HUES6 (cell line): ENCODE results near the gene FAM222A.

Experiments used
- H3K27ac ChIP-seq: 2 replicates; pipeline ENCODE4 v1.7.0; 2013; ENCODE audit warnings: low read depth, mild to moderate bottlenecking, low read length, inconsistent platforms
- H3K27me3 ChIP-seq: 2 replicates; pipeline ENCODE4 v1.6.1; 2013; ENCODE audit warnings: low read length; ENCODE audit not compliant: control insufficient read depth, insufficient read depth
- H3K36me3 ChIP-seq: 2 replicates; pipeline ENCODE4 v1.6.1; 2013; ENCODE audit warnings: low read length; ENCODE audit not compliant: control insufficient read depth, insufficient read depth
- H3K4me1 ChIP-seq: 2 replicates; pipeline ENCODE4 v1.6.1; 2013; ENCODE audit warnings: low read length; ENCODE audit not compliant: control insufficient read depth, insufficient read depth
- H3K4me3 ChIP-seq: 2 replicates; pipeline ENCODE4 v1.5.1; 2013; ENCODE audit warnings: low read depth, low read length
- H3K9ac ChIP-seq: one replicate; pipeline ENCODE4 v1.6.1; 2013; ENCODE audit warnings: mild to moderate bottlenecking, low read length
- H3K9me3 ChIP-seq: 2 replicates; pipeline ENCODE4 v1.6.1; 2013; ENCODE audit warnings: low read depth, low read length; ENCODE audit not compliant: control insufficient read depth, insufficient read depth

Gene FAM222A

DNA sequence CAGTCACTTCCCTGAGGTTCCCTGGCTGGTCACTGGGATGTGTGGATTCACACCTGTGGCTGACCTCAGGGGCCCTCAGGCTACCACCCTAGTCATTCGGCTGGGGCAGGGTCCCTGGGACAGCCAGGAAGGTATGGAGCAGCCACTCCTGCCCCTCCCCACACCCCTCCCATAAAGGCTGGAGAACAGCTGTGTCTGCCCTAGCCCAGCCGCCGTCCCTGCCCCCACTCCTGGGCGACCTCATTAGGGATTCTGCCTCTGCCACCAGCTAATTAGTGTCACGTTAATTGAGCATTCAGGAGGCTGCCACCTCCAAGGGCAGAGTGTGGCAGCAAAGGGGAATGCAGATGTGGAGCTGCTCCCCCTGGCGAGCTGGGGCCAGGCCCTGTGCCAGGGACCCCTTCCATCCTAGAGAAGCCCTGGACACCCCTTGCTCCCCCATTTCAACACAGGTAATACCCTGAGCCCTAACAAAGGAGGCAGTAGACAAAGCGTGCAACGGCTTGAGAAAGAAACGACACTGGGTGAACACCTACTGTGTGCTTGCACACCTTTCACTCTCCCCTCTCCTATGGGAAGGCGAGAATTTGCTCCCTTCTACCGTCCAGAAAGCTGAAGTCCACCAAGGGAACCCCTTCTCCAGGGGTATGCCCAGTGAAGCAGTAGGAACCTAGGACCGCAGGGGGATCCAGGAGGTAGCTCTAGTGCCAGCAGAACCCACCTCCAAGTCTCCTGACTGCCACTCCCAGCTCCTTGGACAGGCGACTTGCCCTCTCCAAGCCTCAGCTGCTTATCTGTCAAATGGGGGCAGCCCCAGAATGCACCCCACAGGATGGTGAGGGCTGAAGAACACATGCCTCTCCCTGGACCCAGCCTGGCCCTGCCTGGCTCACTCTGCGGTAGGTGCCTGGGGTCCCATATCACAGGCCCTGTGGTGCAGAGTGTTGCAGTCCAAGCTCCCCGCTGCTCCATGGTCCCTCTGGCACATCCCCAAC lies 45.1 kb downstream of the FAM222A start:
- peaks cover 17% of the 10 kb centered on the region; the same call in 1 of the 2 replicates for H3K9me3 ChIP-seq
- no peaks in the 10 kb centered on the region for H3K36me3 ChIP-seq
- H3K27ac ChIP-seq: no peak overlapping the region
- no peak overlapping the region for H3K9ac ChIP-seq
- H3K27me3 ChIP-seq: no peaks in the 10 kb centered on the region
- no peak overlapping the region for H3K4me3 ChIP-seq
- peaks cover 21% of the 10 kb centered on the region for H3K4me1 ChIP-seq

DNA sequence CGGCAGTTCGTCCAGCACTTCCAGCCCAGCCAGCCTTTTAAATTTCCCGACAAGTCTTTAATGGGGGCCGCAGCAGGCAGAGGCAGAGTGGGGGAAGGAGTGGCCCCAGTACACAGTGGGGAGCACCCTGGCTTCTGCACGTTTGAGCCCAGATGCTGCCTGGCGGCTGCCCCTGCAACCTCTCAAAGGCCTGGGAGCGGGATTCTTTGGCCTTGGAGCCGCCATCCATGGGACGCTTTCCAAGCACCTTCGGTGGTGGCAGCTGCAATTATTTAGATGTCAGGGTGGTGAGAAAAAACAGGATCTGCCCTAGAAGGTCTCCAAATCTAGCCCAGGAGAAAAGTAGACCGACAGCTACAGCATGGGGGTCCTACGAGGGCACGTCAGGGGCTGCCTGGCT lies 46.0 kb downstream of the FAM222A start:
- no peak overlapping the region for H3K4me3 ChIP-seq
- H3K9me3 ChIP-seq: peaks cover 17% of the 10 kb centered on the region; the same call in 1 of the 2 replicates
- H3K4me1 ChIP-seq: peaks cover 19% of the 10 kb centered on the region
- no peak overlapping the region for H3K9ac ChIP-seq
- no peaks in the 10 kb centered on the region for H3K36me3 ChIP-seq
- H3K27ac ChIP-seq: no peak overlapping the region
- no peaks in the 10 kb centered on the region for H3K27me3 ChIP-seq

DNA sequence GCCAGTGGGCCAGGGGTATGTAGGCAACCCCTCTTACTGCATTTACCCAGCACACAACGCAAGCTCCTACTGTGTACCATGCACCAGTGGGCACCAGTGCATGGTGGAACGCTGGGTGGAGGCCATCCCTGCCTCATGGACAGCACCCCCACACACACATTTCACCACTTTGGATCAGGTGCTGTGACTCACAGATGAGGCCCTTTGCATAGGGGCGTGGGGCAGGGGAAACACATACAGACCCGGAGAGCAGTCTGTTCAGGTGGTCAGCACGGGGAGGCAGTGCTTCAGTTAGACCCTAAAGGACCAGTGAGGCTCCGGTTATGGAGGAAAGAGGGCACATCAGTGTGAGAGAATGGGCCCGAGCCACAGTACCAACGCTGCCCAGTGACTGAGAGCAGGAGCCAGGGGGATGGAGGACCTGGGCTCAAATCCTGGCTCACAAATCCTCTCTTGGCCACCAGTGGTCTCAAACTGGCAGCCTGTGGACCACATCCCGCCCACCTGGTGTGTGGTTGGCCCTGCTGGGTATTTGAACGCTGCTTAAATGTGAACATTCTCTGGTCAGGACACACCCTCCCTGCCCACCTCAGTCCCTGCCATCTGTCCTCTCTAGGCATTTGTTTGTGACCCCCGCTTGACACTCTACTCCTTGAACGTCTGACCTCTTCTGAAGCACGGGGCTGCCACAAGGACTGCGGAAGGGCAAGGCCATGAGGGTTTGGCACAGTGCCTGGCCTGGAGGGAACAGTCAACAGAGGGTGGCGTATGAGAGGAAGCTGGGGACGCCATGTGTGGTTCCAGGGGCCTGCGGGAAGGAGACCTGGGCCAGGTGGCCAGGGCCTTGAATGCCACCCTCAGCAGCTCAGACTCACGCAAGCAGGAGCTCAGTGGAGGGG lies 46.7 kb downstream of the FAM222A start:
- no peaks in the 10 kb centered on the region for H3K27me3 ChIP-seq
- no peak overlapping the region for H3K9ac ChIP-seq
- H3K9me3 ChIP-seq: peaks cover 17% of the 10 kb centered on the region; the same call in 1 of the 2 replicates
- no peak overlapping the region for H3K27ac ChIP-seq
- peaks cover 19% of the 10 kb centered on the region for H3K4me1 ChIP-seq
- no peaks in the 10 kb centered on the region for H3K36me3 ChIP-seq
- H3K4me3 ChIP-seq: no peak overlapping the region

DNA sequence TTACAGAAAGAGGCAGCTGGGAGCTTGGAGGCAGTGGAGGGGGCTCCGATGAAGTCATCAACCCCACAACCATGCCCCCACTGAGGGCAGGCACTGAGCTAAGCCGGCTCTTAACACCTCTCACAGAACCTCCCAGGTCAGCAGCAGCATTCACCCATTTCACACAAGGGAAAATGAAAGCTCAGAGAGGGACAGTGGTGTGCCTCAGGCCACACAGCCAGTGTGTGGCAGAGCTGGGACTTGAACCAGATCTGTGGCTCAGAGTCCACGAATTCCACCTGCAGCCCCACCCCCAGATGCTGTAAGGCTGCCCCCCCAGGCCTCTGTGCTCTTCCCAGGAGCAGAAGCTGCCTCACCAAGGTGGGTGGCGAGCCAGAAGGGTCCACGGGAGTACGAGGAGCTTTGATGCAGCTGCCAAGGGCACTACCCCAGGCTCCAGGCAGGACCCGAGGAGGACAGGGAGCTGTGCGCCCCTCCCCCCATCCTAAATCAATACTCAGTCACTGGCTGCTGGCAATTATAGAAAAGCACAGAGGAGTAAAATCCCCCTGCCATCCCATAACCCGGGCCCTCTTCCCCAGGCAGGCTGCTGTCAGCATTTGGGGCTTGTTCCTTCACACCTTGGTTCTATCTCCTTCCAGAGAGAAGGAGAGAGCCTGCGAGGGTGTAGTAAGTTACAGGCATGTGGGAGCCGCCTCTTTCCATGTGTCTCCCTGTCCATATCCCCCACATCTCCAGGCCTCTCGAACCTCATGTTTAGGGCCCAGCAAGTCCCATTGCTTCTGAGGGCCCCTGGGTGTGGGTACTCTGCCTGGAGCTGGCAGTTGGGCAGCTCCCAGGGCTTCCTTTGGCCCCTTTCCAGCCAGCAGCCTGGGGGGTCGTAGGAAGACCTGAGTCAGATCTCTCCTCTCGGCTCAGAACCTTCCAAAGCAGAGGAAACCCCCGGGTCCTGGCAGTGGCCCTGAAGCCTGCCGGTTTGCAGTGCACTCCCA lies 47.6 kb downstream of the FAM222A start:
- no peaks in the 10 kb centered on the region for H3K36me3 ChIP-seq
- H3K9ac ChIP-seq: no peak overlapping the region
- no peaks in the 10 kb centered on the region for H3K27me3 ChIP-seq
- peaks cover 19% of the 10 kb centered on the region for H3K4me1 ChIP-seq
- H3K4me3 ChIP-seq: no peak overlapping the region
- H3K27ac ChIP-seq: no peak overlapping the region
- peaks cover 15% of the 10 kb centered on the region; the same call in 1 of the 2 replicates for H3K9me3 ChIP-seq

DNA sequence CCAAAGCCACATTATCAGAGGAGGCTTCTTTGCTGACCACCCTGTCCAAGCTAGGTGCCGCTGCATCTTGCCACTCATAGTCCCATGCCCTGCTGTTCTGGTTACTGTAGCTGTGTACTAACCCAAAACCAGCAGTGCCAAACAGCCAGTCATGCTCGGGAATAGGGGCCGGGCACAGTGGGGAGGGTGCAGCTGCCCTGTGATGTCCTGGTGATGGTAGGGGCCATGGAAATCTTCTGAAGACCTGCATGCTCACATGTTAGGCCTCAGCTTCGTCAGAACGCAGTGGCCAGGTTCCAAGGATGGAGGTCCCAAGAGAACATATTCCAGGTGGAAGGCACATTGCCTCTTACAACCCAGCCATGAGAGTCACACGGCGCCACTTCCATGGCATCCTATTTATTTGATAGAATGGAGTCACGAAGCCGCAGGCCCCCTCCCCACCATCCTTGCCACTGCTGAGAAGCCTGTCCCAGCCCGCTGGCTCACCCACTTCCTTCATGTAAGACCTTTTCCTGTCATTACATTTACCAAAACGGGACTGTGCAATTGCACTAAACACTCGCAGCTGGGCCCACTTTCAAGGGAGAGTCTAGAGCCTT lies 48.5 kb downstream of the FAM222A start:
- Histone ChIP-seq H3K27ac (no peak overlapping the region), H3K36me3 (no peaks in the 10 kb centered on the region), H3K9ac (no peak overlapping the region), H3K27me3 (no peaks in the 10 kb centered on the region), H3K9me3 (0 out of 2 replicates have a peak, but pooled peaks cover 7% of the 10 kb centered on the region), H3K4me1 (peaks cover 19% of the 10 kb centered on the region), H3K4me3 (no peak overlapping the region)

DNA sequence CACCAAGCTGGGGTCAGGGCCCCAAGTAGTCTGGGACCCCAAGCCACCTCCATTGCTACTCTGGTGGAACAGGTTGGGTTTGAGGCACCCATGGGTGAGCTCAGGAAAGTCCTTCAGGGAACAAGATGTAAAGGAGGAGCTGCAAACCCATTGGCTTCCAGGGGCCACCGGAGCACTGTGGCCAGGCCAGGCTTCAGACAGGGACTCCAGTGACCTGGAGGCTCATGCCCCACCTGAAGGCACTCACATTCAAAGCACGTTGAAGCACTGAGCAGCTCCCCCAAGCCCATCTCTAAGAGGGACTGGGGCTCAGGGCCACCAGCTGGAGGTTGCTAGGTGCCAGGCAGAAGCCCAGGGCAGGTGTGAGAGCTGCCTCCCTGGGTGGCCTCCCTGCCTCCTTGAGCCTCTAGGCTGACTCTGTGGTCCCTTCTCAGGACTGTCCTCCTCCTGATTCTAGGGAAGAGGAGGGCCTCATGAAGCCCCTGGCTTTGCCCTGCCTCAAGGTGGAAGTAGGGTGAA lies 49.1 kb downstream of the FAM222A start:
- 0 out of 2 replicates have a peak, but pooled peaks cover 7% of the 10 kb centered on the region for H3K9me3 ChIP-seq
- H3K36me3 ChIP-seq: no peaks in the 10 kb centered on the region
- no peak overlapping the region for H3K4me3 ChIP-seq
- no peak overlapping the region for H3K9ac ChIP-seq
- H3K27me3 ChIP-seq: no peaks in the 10 kb centered on the region
- peaks cover 18% of the 10 kb centered on the region for H3K4me1 ChIP-seq
- H3K27ac ChIP-seq: no peak overlapping the region

DNA sequence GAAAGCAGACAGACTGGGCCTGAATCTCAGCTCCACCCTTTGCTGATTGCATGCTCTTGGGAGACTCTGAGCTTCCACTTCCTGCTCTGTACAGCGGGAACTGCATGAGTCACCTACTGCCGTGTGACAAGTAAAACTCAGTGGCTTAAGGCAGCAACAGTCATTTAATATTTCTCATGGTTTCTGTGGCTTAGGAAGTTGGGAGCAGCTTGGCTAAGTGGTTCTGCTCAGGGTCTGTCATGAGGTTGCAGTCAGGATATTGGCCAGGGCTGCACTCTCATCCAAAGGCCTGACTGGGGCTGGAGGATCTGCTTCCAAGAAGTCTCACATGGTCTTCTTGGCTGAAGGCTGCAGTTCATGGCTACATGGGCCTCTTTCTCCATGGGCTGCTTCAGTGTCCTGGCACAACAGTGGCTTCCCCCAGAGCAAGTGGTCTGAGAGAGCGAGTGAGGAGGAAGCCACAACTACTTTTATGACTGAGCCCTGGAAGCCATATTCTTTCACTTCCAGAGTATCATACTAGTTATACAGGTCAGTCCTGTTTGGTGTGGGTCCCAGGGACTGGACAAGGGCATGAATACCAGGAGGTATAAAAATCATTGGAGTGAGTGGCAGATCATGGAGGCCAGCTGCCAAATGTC lies 49.7 kb downstream of the FAM222A start:
- Histone ChIP-seq H3K27ac (no peak overlapping the region), H3K36me3 (no peaks in the 10 kb centered on the region), H3K9me3 (0 out of 2 replicates have a peak, but pooled peaks cover 7% of the 10 kb centered on the region)

DNA sequence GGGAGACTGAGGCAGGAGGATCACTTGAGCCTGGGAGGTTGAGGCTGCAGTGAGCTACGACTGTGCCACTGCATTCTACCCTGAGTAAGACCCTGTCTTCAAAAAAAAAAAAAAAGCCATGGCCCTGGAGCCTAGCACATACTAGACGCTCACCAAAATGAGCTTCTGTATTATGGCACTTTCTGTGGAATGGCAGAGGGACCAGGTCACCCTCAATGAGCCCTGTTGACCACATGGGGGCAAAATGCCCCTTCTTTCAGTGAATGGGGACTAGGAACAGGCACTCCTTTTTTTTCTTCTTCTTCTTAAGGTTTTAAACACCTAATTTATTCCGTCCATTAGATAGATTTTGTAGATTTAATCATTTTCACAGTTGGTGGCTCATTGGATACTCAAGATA lies 50.5 kb downstream of the FAM222A start:
- Histone ChIP-seq H3K27ac (no peak overlapping the region), H3K9me3 (0 out of 2 replicates have a peak, but pooled peaks cover 7% of the 10 kb centered on the region), H3K9ac (no peak overlapping the region), H3K4me1 (peaks cover 4% of the 10 kb centered on the region; the same call in 1 of the 2 replicates), H3K36me3 (no peaks in the 10 kb centered on the region), H3K4me3 (no peak overlapping the region), H3K27me3 (no peaks in the 10 kb centered on the region)

More for the DNA sequence above, 49.7 kb downstream of the FAM222A start:
- H3K27me3 ChIP-seq: no peaks in the 10 kb centered on the region
- no peak overlapping the region for H3K9ac ChIP-seq
- peaks cover 12% of the 10 kb centered on the region for H3K4me1 ChIP-seq
- H3K4me3 ChIP-seq: no peak overlapping the region

DNA sequence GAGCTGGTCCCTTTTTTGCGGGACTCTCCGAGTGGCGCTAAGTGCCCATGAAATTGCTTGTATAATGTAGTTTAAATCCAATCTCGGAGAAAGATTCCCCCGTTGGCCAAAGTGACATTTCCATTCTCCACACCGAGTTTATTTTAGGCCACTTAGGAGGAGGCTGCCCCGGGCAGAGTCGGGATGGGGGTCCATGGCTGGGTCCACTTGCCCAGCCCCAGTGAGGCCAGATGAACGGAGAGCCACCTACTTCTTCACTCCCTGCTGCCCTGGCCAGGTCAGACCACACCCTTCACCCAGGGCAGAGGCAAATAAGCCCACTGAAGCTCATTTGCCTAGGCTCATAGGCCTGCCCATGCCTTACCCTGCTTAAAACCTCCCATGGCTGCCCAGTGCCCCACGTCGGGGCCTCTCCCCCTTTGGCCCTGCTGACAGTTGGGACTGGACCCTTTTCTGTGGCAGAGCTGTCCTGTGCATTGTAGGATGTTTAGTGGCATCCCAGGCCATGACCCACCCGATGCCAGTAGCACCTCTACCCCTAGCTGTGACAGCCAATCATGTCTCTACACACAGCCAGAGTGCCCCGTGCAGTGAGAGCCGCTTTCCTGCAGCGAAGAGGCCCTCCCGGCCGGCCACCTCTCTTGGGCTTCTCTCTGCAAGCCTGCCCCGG lies 51.3 kb downstream of the FAM222A start:
- no peak overlapping the region for H3K9ac ChIP-seq
- H3K4me3 ChIP-seq: no peak overlapping the region
- H3K4me1 ChIP-seq: no peaks in the 10 kb centered on the region

More for the DNA sequence above, 51.3 kb downstream of the FAM222A start:
- Histone ChIP-seq H3K9me3 (0 out of 2 replicates have a peak, but pooled peaks cover 7% of the 10 kb centered on the region), H3K27me3 (no peaks in the 10 kb centered on the region), H3K27ac (no peak overlapping the region), H3K36me3 (no peaks in the 10 kb centered on the region)
